HG03175 (cell line): ENCODE data around the gene ADGRL4.
A peak's percentile ranks its signal among the peaks of the same experiment; 100 is the strongest.
"Not testable (repeated sequence)": the region's sequence is repeated elsewhere in the genome, so short reads cannot be mapped to it uniquely, and the experiment has no call there.

Experiments
- ATAC-seq: cut with Tn5 transposase; IDR thresholded peaks from one replicate; pipeline ENCODE4 v1.9.1; 2021; ENCODE audit warnings: mild to moderate bottlenecking, moderate library complexity; ENCODE audit not compliant: unreplicated experiment

Gene ADGRL4

GRCh38 chr1:78919150-78919549 lies 87.4 kb downstream of the ADGRL4 start:
- no peak for ATAC-seq

- no peak for ATAC-seq
These were observed 88.4 kb downstream of the ADGRL4 start for GRCh38 chr1:78918157-78918556.

GRCh38 chr1:78916986-78917385 lies 89.5 kb downstream of the ADGRL4 start:
- no peak for ATAC-seq

GRCh38 chr1:78913950-78914349 lies 92.6 kb downstream of the ADGRL4 start:
- no peak for ATAC-seq

GRCh38 chr1:78911956-78912880 lies 94.3 kb downstream of the ADGRL4 start:
- ATAC-seq: no peak

- no peak for ATAC-seq
These were observed 103.9 kb downstream of the ADGRL4 start for GRCh38 chr1:78902641-78903040.

GRCh38 chr1:78894811-78895210 lies 111.7 kb downstream of the ADGRL4 start:
- no peak for ATAC-seq

- no peak for ATAC-seq
These were observed 114.2 kb downstream of the ADGRL4 start for GRCh38 chr1:78892260-78892840.

- no peak for ATAC-seq
These were observed 119.1 kb downstream of the ADGRL4 start for GRCh38 chr1:78887458-78887857.

- no peak for ATAC-seq
These were observed 121.7 kb downstream of the ADGRL4 start for GRCh38 chr1:78884685-78885452.

GRCh38 chr1:78880223-78880622 lies 126.3 kb downstream of the ADGRL4 start:
- no peak for ATAC-seq

GRCh38 chr1:78875986-78876385 lies 130.5 kb downstream of the ADGRL4 start:
- ATAC-seq: not testable (repeated sequence)

- not testable (repeated sequence) for ATAC-seq
These were observed 133.7 kb downstream of the ADGRL4 start for GRCh38 chr1:78872801-78873200.

GRCh38 chr1:78871249-78871648 lies 135.3 kb downstream of the ADGRL4 start:
- no peak for ATAC-seq

- ATAC-seq: no peak
These were observed 137.4 kb downstream of the ADGRL4 start for GRCh38 chr1:78869136-78869535.

GRCh38 chr1:78864175-78864574 lies 142.4 kb downstream of the ADGRL4 start:
- no peak for ATAC-seq

- ATAC-seq: no peak
These were observed 150.4 kb downstream of the ADGRL4 start for GRCh38 chr1:78856096-78856495.

- ATAC-seq: peak; percentile 83
These were observed 151.3 kb downstream of the ADGRL4 start for GRCh38 chr1:78855258-78855657.

GRCh38 chr1:78854556-78854955 lies 152.0 kb downstream of the ADGRL4 start:
- ATAC-seq: no peak

GRCh38 chr1:78843546-78843945 lies 163.0 kb downstream of the ADGRL4 start:
- ATAC-seq: no peak

GRCh38 chr1:78843111-78843510 lies 163.4 kb downstream of the ADGRL4 start:
- ATAC-seq: no peak
